Ovary (tissue), 3 donors: ENCODE measurements around the gene COG5.
"Not testable (repeated sequence)": the region's sequence is repeated elsewhere in the genome, so short reads cannot be mapped to it uniquely, and the experiment has no call there.

Experiments
- EP300 ChIP-seq: sonication (generic); formaldehyde crosslinking; IDR thresholded peaks from one replicate; pipeline ENCODE4 v1.6.1; 2017; ENCODE audit warnings: antibody characterized with exemption
- POLR2A ChIP-seq: fragments of 450-650 bp; IDR thresholded peaks from one replicate; pipeline ENCODE4 v1.6.1; 2017; ENCODE audit warnings: antibody characterized with exemption, mild to moderate bottlenecking, moderate library complexity
- TF ChIP-seq, protein P1 (sequence below), 3 donors: fragments of 450-650 bp in 2 of 3; fragments of 200-600 bp in 1 of 3; IDR thresholded peaks; one replicate each; pipeline versions ENCODE4 v1.5.1 to v1.8.0; 2016 to 2022; ENCODE audit warnings: antibody characterized with exemption in 3 of 3, mild to moderate bottlenecking in 1 of 3
- donor health status: DM: no; HTN: no; CAD: no.

DNA sequence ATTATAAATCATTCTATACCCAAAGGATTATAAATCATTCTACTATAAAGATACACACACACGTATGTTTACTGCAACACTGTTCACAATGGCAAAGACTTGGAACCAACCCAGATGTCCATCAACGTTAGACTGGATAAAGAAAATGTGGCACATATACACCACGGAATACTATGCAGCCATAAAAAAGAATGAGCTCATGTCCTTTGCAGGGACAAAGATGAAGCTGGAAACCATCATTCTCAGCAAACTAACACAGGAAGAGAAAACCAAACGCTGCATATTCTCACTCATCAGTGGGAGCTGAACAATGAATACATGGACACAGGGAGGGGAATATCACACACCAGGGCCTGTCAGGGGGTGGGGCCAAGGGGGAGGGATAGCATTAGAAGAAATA lies 26.5 kb downstream of the COG5 start:
- TF ChIP-seq POLR2A, EP300: not testable (repeated sequence)
- TF ChIP-seq, protein P1, sequence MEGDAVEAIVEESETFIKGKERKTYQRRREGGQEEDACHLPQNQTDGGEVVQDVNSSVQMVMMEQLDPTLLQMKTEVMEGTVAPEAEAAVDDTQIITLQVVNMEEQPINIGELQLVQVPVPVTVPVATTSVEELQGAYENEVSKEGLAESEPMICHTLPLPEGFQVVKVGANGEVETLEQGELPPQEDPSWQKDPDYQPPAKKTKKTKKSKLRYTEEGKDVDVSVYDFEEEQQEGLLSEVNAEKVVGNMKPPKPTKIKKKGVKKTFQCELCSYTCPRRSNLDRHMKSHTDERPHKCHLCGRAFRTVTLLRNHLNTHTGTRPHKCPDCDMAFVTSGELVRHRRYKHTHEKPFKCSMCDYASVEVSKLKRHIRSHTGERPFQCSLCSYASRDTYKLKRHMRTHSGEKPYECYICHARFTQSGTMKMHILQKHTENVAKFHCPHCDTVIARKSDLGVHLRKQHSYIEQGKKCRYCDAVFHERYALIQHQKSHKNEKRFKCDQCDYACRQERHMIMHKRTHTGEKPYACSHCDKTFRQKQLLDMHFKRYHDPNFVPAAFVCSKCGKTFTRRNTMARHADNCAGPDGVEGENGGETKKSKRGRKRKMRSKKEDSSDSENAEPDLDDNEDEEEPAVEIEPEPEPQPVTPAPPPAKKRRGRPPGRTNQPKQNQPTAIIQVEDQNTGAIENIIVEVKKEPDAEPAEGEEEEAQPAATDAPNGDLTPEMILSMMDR (IDR thresholded peaks at IDR 0.05), result not testable (repeated sequence)
